GM23338 (cell line): ENCODE measurements around the gene CCDC149. TPM values are rescaled to one million over a fixed set of nuclear protein-coding genes. Genes with fewer than 3 reads are reported as not detected.

Source experiments
- ATAC-seq: fragments of 200-7000 bp; cut with Tn5 transposase; 3 replicates; pipeline ENCODE4 v1.9.1; 2020
- DNase-seq: peaks from one replicate; pipeline ENCODE4 v3.0.0-alpha.2; 2015; ENCODE audit warnings: low spot score
- H2AFZ ChIP-seq: fragments of 200-600 bp; sonication (generic); 2 replicates; pipeline ENCODE4 v1.8.0; 2016; ENCODE audit warnings: antibody characterized with exemption, mild to moderate bottlenecking, moderate library complexity
- H3F3A ChIP-seq: fragments of 200-600 bp; sonication (generic); replicated peaks from 2 replicates; pipeline ENCODE4 v1.8.0; 2017; ENCODE audit warnings: antibody characterized with exemption, mixed run types, low read depth
- H3K27ac ChIP-seq: fragments of 200-600 bp; sonication (generic); 2 replicates; pipeline ENCODE4 v1.6.1; 2016; ENCODE audit warnings: low read depth
- H3K27me3 ChIP-seq: fragments of 200-600 bp; sonication (generic); 2 replicates; pipeline ENCODE4 v1.8.0; 2016; ENCODE audit warnings: mild to moderate bottlenecking, mixed run types, moderate library complexity; ENCODE audit not compliant: insufficient read depth
- H3K36me3 ChIP-seq: fragments of 200-600 bp; sonication (generic); 2 replicates; pipeline ENCODE4 v1.8.0; 2016; ENCODE audit warnings: mild to moderate bottlenecking; ENCODE audit not compliant: insufficient read depth
- H3K4me1 ChIP-seq: fragments of 200-600 bp; sonication (generic); 2 replicates; pipeline ENCODE4 v1.8.0; 2016; ENCODE audit warnings: mild to moderate bottlenecking, moderate library complexity; ENCODE audit not compliant: insufficient read depth
- H3K4me2 ChIP-seq: fragments of 200-600 bp; sonication (generic); 2 replicates; pipeline ENCODE4 v1.7.1; 2017; ENCODE audit warnings: mixed run types
- H3K4me3 ChIP-seq: fragments of 200-600 bp; sonication (generic); 2 replicates; pipeline ENCODE4 v1.6.1; 2016; ENCODE audit warnings: mixed run types
- H3K79me2 ChIP-seq: fragments of 200-600 bp; sonication (generic); replicated peaks from 2 replicates; pipeline ENCODE4 v1.8.0; 2017; ENCODE audit warnings: mild to moderate bottlenecking; ENCODE audit not compliant: insufficient read depth
- H3K9me2 ChIP-seq: fragments of 200-600 bp; sonication (generic); 2 replicates; pipeline ENCODE4 v1.8.0; 2017; ENCODE audit not compliant: insufficient read depth
- H4K20me1 ChIP-seq: fragments of 200-600 bp; sonication (generic); replicated peaks from 2 replicates; pipeline ENCODE4 v1.8.0; 2017; ENCODE audit warnings: mild to moderate bottlenecking; ENCODE audit not compliant: insufficient read depth
- H3K27ac Mint-ChIP-seq: 2 replicates; pipeline ENCODE4 v1.8.0; 2020; ENCODE audit warnings: inconsistent platforms, mild to moderate bottlenecking, moderate library complexity, mixed read lengths
- H3K27me3 Mint-ChIP-seq: 3 replicates; pipeline ENCODE4 v1.8.0; 2022; ENCODE audit warnings: low read depth, mild to moderate bottlenecking, moderate library complexity, mixed read lengths, inconsistent platforms; ENCODE audit not compliant: insufficient read depth, poor library complexity
- H3K36me3 Mint-ChIP-seq: 3 replicates; pipeline ENCODE4 v1.8.0; 2021; ENCODE audit warnings: low read depth, mild to moderate bottlenecking, inconsistent platforms, moderate library complexity, mixed read lengths
- H3K4me1 Mint-ChIP-seq: 3 replicates; pipeline ENCODE4 v1.8.0; 2020; ENCODE audit warnings: mild to moderate bottlenecking, inconsistent platforms, mixed read lengths
- H3K4me3 Mint-ChIP-seq: 3 replicates; pipeline ENCODE4 v1.8.0; 2021; ENCODE audit warnings: moderate library complexity, mild to moderate bottlenecking, inconsistent platforms, mixed read lengths
- H3K9me3 Mint-ChIP-seq: 3 replicates; pipeline ENCODE4 v1.8.0; 2020; ENCODE audit warnings: moderate library complexity, mild to moderate bottlenecking, inconsistent platforms, mixed read lengths
- CREB1 ChIP-seq: fragments of 250-450 bp; sonication (Bioruptor Pico); IDR thresholded peaks from 2 replicates; pipeline ENCODE4 v1.5.0; 2020; ENCODE audit warnings: low read depth, mild to moderate bottlenecking, moderate library complexity
- CTCF ChIP-seq, 2 experiments: fragments of 200-600 bp in 1 of 2; sonication (generic) in 1 of 2; conservative IDR thresholded peaks; 2 replicates each; pipeline versions ENCODE4 v1.5.1 to v1.6.1; 2016 to 2017; ENCODE audit warnings: antibody characterized with exemption in 2 of 2, low read depth in 2 of 2, mild to moderate bottlenecking in 2 of 2, moderate library complexity in 1 of 2
- ETS1 ChIP-seq: IDR thresholded peaks from 2 replicates; pipeline ENCODE4 v1.6.1; 2016; ENCODE audit warnings: antibody characterized with exemption
- EZH2 ChIP-seq: fragments of 200-600 bp; sonication (generic); IDR thresholded peaks from one replicate; pipeline ENCODE4 v1.8.0; 2017; ENCODE audit warnings: antibody characterized with exemption, mild to moderate bottlenecking, low read depth; ENCODE audit not compliant: unreplicated experiment
- EZH2phosphoT487 ChIP-seq: fragments of 200-600 bp; sonication (generic); IDR thresholded peaks from one replicate; pipeline ENCODE4 v1.8.1; 2018; ENCODE audit warnings: antibody characterized with exemption; ENCODE audit not compliant: unreplicated experiment
- POLR2AphosphoS5 ChIP-seq: IDR thresholded peaks from 2 replicates; pipeline ENCODE4 v1.6.1; 2016; ENCODE audit warnings: antibody characterized with exemption, low read depth
- REST ChIP-seq: IDR thresholded peaks from one replicate; pipeline ENCODE4 v1.6.1; 2018; ENCODE audit warnings: antibody characterized with exemption; ENCODE audit not compliant: unreplicated experiment
- polyA plus RNA-seq: library from polyadenylated mRNA; unstranded; fragments of >200 nt; fragmentation: Nextera tagmentation; extraction: Ambion mirVana; gene quantifications from 2 replicates; pipeline ENCODE4 v1.2.1, GENCODE V29; 2016
- total RNA-seq: library from RNA; depleted of rRNA; stranded (reverse); fragments of >200 nt; shearing (Covaris generic); gene quantifications from 2 replicates; pipeline ENCODE4 v1.2.3, GENCODE V29; 2014

Gene CCDC149
- total and polyA plus RNA-seq, 2 experiments from 2014 or later, result 2.6 to 6.4 TPM

DNA sequence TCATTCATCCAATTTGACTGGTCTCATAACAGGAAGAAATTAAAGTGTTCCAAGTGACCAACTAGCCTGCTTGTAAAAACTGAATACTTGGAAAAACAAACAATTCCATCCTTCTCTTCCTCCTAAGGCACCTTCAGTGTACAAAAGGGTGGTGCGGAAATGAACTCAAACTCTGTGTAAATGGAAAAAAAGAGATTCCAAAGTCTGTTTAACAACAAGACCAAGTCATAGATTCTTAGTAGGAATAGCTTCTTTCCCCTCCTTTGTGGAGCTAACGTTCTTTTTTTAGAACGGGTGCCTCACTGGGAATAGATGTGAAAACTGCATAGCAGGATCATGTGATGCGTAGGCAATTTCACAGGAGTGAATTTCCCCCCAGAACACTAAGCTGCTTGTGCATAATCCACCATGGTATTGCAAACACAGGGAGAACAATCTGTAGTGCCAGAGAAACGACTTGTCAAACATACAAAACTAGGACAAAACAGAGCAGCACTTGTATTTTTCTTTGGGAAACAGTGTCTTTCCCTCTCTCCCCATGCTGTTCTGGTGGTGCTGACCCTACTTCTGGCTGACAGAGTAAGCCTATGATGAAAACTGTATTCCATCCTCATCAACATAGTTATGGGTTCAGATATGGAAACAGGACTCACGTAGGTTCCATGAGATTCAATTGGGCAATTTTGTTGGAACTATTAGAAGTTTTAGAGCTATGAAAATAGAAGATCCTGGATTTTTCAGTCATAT, 130.7 kb downstream of the CCDC149 start:
- Histone ChIP-seq H3K36me3 (no peaks in the 10 kb centered on the region; the same call in 1 of the 2 replicates), H3F3A (no peaks in the 10 kb centered on the region), H3K79me2 (no peaks in the 10 kb centered on the region), H3K4me2 (no peak overlapping the region), H3K27me3 (no peaks in the 10 kb centered on the region), H3K4me1 (peaks cover 20% of the 10 kb centered on the region), H4K20me1 (no peaks in the 10 kb centered on the region), H2AFZ (no peak overlapping the region; the same call in 1 of the 2 replicates), H3K9me2 (peaks cover 3% of the 10 kb centered on the region; the same call in 1 of the 2 replicates), H3K27ac (no peak overlapping the region), H3K4me3 (no peak overlapping the region)
- Mint-ChIP-seq H3K27ac (no peak overlapping the region), H3K4me1 (peaks cover 15% of the 10 kb centered on the region), H3K9me3 (peaks cover 10% of the 10 kb centered on the region; the same call in 2 of the 3 replicates), H3K4me3 (no peak overlapping the region), H3K27me3 (no peaks in the 10 kb centered on the region), H3K36me3 (peaks cover 8% of the 10 kb centered on the region; the same call in 2 of the 3 replicates)
- DNase-seq, result no peak
- TF ChIP-seq CREB1 (CRISPR knock-in tag) (no peak), POLR2AphosphoS5 (no peak), CTCF (conservative IDR thresholded peaks at IDR 0.05; ENCODE audit: low read depth in 2 of 2) (no peak), REST (no peak), ETS1 (no peak), EZH2 (no peak)
- no peak for ATAC-seq

DNA sequence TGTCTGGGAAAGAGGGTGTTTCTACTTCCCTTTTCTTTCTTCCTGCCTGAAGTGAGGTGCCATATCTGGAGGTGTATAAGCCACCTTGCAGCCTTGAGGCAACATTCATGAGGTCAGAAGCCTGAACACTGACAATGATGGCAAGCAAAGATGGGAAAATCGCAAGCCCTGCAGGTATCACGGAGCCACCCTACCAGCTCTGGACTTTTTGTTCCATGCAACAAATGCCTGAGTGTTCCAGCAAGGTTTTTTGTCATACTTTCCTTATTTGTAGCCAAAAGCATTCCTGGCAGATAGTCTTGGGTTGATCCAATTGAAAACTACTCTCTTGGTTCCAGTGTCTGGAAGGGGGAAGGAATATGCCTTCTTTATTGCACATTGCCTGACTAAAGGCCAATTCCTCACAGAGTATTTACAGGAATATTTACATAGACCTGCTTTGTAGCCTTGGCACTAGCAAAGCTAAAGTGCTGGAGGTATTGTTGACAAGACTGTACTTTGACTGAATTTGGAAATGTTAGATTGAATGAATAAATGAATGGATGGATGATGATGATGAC, 131.8 kb downstream of the CCDC149 start:
- H3K27me3 ChIP-seq, result no peaks in the 10 kb centered on the region
- no peaks in the 10 kb centered on the region for H3K79me2 ChIP-seq
- peaks cover 5% of the 10 kb centered on the region; the same call in 2 of the 3 replicates for H3K9me3 Mint-ChIP-seq
- ATAC-seq (no peak), DNase-seq (no peak)
- H3K9me2 ChIP-seq, result peaks cover 3% of the 10 kb centered on the region; the same call in 1 of the 2 replicates
- H3K27me3 Mint-ChIP-seq, result no peaks in the 10 kb centered on the region
- peaks cover 3% of the 10 kb centered on the region; the same call in 2 of the 3 replicates for H3K36me3 Mint-ChIP-seq
- H3K27ac Mint-ChIP-seq, result no peak overlapping the region
- peaks cover 15% of the 10 kb centered on the region for H3K4me1 Mint-ChIP-seq
- no peaks in the 10 kb centered on the region for H3F3A ChIP-seq
- H2AFZ ChIP-seq, result no peak overlapping the region
- no peaks in the 10 kb centered on the region for H4K20me1 ChIP-seq
- H3K4me2 ChIP-seq, result no peak overlapping the region
- H3K36me3 ChIP-seq, result no peaks in the 10 kb centered on the region
- no peak overlapping the region for H3K4me3 ChIP-seq
- H3K27ac ChIP-seq, result no peak overlapping the region
- H3K4me1 ChIP-seq, result peaks cover 20% of the 10 kb centered on the region
- H3K4me3 Mint-ChIP-seq, result no peak overlapping the region
- no peak for TF ChIP-seq EZH2phosphoT487
